Measurements from ENCODE around the gene TAF7.
A peak's percentile ranks its signal among the peaks of the same experiment; 100 is the strongest.
"Not testable (repeated sequence)": the region's sequence is repeated elsewhere in the genome, so short reads cannot be mapped to it uniquely, and the experiment has no call there.

TAF7 gene

DNA sequence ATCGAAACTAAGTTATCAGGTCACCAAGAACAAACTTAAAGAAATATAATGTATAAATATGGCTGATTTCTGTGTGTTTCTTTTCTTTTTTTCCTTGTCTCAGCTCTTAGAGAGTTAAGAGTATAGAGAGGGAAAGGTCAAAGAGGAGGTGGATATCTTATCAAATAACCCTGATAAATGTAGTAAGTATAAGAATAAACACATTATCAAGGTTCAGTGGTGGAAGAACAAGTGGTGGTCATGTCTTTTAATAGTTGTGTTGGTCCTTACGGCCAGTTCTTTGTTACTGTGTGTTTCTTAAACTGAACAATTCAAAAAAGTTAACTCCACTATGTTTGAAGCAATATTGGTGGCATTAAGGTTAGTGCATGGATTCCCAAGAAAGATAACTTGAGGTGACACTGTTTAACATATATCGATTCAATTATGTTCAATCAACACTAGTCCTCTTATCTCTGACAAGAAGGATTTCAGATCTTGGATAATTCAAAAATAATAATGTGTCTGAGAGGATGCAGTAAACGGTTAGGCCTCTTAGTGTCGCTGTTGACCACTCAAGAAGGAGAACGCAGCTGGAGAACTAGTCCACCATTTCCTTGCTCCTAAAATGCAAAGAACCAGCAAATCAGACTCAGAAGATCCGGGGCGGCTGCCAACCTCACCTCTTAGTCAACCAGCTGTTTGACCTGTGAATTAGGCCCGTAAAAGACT lies 22.8 kb upstream of the TAF7 start, which contains the start of gene PCDHGA3:
TSS of gene PCDHGA3 (plus strand) at position 588 of the 711 bp plus-strand sequence. CDS start 205 bp downstream, outside the sequence.
- Histone ChIP-seq H2AFZ (ENCODE audit: low read depth) (no peak within 1 kb of the TSS), H3K4me1 (ENCODE audit: low read depth, poor library complexity, severe bottlenecking) (no peaks in the 10 kb centered on the region), H3K27me3 (ENCODE audit: insufficient read depth, low read depth) (no peaks in the 10 kb centered on the region), H3K27ac (no peak within 1 kb of the TSS), H3K4me3 (IDR thresholded peaks at IDR 0.05; ENCODE audit: insufficient read depth, low read depth, low read length) (no peak within 1 kb of the TSS), H4K20me1 (ENCODE audit: insufficient read depth) (no peaks in the 10 kb centered on the region), H3K4me2 (no peak within 1 kb of the TSS), H3K79me2 (ENCODE audit: insufficient read depth, low read depth) (no peaks in the 10 kb centered on the region), H3K36me3 (ENCODE audit: insufficient read depth) (no peaks in the 10 kb centered on the region), H3K9ac (no peak within 1 kb of the TSS)
- TF ChIP-seq, protein P1, sequence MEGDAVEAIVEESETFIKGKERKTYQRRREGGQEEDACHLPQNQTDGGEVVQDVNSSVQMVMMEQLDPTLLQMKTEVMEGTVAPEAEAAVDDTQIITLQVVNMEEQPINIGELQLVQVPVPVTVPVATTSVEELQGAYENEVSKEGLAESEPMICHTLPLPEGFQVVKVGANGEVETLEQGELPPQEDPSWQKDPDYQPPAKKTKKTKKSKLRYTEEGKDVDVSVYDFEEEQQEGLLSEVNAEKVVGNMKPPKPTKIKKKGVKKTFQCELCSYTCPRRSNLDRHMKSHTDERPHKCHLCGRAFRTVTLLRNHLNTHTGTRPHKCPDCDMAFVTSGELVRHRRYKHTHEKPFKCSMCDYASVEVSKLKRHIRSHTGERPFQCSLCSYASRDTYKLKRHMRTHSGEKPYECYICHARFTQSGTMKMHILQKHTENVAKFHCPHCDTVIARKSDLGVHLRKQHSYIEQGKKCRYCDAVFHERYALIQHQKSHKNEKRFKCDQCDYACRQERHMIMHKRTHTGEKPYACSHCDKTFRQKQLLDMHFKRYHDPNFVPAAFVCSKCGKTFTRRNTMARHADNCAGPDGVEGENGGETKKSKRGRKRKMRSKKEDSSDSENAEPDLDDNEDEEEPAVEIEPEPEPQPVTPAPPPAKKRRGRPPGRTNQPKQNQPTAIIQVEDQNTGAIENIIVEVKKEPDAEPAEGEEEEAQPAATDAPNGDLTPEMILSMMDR (conservative IDR thresholded peaks at IDR 0.05; ENCODE audit: low read depth, low read length) = no peak

DNA sequence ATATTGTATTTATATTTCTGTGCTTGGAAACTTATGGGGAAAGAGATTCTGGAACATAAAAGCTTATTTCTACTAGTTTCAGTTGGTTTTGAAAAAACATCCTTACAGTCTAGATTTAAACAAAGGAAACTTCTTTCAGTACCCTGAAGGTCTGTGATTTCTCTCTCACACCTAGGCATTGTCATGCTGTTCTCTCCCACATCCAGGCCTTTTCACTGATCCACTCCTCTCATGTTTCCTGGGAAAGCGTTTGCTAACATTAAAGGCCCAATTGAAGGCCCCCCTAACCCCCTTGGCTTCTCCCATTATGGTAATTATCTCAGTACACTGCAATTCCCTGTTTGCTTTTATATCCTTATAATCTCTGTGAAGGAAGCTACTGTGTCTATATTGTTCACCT lies 22.2 kb upstream of the TAF7 start:
- Histone ChIP-seq H4K20me1 (ENCODE audit: insufficient read depth) (no peaks in the 10 kb centered on the region), H2AFZ (ENCODE audit: low read depth) (no peak overlapping the region), H3K4me3 (IDR thresholded peaks at IDR 0.05; ENCODE audit: insufficient read depth, low read depth, low read length) (no peak overlapping the region), H3K27me3 (ENCODE audit: insufficient read depth, low read depth) (no peaks in the 10 kb centered on the region), H3K4me1 (ENCODE audit: low read depth, poor library complexity, severe bottlenecking) (no peaks in the 10 kb centered on the region), H3K9ac (no peak overlapping the region), H3K4me2 (no peak overlapping the region), H3K79me2 (ENCODE audit: insufficient read depth, low read depth) (no peaks in the 10 kb centered on the region), H3K36me3 (ENCODE audit: insufficient read depth) (no peaks in the 10 kb centered on the region), H3K27ac (no peak overlapping the region)
- TF ChIP-seq, protein P1 (conservative IDR thresholded peaks at IDR 0.05; ENCODE audit: low read depth, low read length) = no peak

DNA sequence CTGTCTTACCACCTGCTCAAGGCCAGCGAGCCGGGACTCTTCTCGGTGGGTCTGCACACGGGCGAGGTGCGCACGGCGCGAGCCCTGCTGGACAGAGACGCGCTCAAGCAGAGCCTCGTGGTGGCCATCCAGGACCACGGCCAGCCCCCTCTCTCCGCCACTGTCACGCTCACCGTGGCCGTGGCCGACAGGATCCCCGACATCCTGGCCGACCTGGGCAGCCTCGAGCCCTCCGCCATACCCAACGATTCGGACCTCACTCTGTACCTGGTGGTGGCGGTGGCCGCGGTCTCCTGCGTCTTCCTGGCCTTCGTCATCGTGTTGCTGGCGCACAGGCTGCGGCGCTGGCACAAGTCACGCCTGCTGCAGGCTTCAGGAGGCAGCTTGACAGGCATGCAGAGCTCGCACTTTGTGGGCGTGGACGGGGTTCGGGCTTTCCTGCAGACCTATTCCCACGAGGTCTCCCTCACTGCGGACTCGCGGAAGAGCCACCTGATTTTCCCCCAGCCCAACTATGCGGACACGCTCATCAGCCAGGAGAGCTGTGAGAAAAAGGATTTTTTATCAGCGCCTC lies 20.3 kb upstream of the TAF7 start:
- H3K27me3 ChIP-seq (ENCODE audit: insufficient read depth, low read depth) = not testable (repeated sequence)

DNA sequence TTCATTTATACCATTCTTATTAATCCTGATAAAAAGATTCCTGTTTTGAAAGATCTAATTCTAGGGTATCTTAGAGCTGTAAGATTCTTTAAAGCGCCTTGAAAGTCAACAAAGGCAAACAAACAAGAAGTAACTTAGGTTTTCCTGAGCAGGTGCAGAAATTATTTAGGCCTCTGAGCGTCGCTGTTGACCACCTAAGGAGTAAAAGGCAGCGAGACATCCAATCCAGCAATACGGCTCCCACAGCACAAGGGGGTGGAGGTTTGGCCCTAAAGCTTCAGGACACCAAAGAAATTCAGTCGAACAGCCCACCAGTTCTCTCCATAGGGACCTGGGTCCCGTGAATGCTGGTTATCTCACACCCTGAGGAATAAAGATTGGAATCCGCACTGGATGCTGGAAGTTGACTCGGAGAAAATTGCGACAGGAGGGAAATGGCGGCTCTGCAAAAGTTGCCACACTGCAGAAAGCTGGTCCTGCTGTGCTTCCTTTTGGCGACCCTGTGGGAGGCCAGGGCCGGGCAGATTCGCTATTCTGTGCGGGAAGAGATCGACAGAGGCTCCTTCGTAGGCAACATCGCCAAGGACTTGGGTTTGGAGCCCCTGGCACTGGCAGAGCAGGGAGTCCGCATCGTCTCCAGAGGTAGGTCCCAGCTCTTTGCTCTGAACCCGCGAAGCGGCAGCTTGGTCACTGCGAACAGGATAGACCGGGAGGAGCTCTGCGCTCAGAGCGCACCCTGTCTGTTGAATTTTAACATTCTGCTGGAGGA lies 18.1 kb upstream of the TAF7 start, which contains the start of gene PCDHGA2:
TSS of gene PCDHGA2 (plus strand) at position 223 of the 769 bp plus-strand sequence.
- Histone ChIP-seq H4K20me1 (ENCODE audit: insufficient read depth) (no peaks in the 10 kb centered on the region), H3K36me3 (ENCODE audit: insufficient read depth) (no peaks in the 10 kb centered on the region), H2AFZ (ENCODE audit: low read depth) (no peak within 1 kb of the TSS), H3K4me3 (IDR thresholded peaks at IDR 0.05; ENCODE audit: insufficient read depth, low read depth, low read length) (no peak within 1 kb of the TSS), H3K27me3 (ENCODE audit: insufficient read depth, low read depth) (no peaks in the 10 kb centered on the region), H3K9ac (no peak within 1 kb of the TSS), H3K4me1 (ENCODE audit: low read depth, poor library complexity, severe bottlenecking) (no peaks in the 10 kb centered on the region), H3K79me2 (ENCODE audit: insufficient read depth, low read depth) (no peaks in the 10 kb centered on the region), H3K4me2 (no peak within 1 kb of the TSS), H3K27ac (no peak within 1 kb of the TSS)
- TF ChIP-seq, protein P1 (conservative IDR thresholded peaks at IDR 0.05; ENCODE audit: low read depth, low read length) = 0 out of 2 replicates have a peak, but pooled peaks have one; percentile 14

More for the DNA sequence above, 20.3 kb upstream of the TAF7 start:
- H3K4me3 ChIP-seq (IDR thresholded peaks at IDR 0.05; ENCODE audit: insufficient read depth, low read depth, low read length); H3K27ac ChIP-seq; H3K79me2 ChIP-seq (ENCODE audit: insufficient read depth, low read depth); H3K4me1 ChIP-seq (ENCODE audit: low read depth, poor library complexity, severe bottlenecking); H3K9ac ChIP-seq; H4K20me1 ChIP-seq (ENCODE audit: insufficient read depth); H3K36me3 ChIP-seq (ENCODE audit: insufficient read depth); H2AFZ ChIP-seq (ENCODE audit: low read depth); H3K4me2 ChIP-seq: not testable (repeated sequence)

DNA sequence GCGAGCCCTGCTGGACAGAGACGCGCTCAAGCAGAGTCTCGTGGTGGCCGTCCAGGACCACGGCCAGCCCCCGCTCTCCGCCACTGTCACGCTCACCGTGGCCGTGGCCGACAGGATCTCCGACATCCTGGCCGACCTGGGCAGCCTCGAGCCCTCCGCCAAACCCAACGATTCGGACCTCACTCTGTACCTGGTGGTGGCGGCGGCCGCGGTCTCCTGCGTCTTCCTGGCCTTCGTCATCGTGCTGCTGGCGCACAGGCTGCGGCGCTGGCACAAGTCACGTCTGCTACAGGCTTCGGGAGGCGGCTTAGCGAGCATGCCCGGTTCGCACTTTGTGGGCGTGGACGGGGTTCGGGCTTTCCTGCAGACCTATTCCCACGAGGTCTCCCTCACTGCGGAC lies 12.0 kb upstream of the TAF7 start:
- not testable (repeated sequence) for H2AFZ ChIP-seq (ENCODE audit: low read depth); H3K4me1 ChIP-seq (ENCODE audit: low read depth, poor library complexity, severe bottlenecking); H3K9ac ChIP-seq; H4K20me1 ChIP-seq (ENCODE audit: insufficient read depth); H3K27ac ChIP-seq; H3K79me2 ChIP-seq (ENCODE audit: insufficient read depth, low read depth); H3K36me3 ChIP-seq (ENCODE audit: insufficient read depth); H3K27me3 ChIP-seq (ENCODE audit: insufficient read depth, low read depth); H3K4me3 ChIP-seq (IDR thresholded peaks at IDR 0.05; ENCODE audit: insufficient read depth, low read depth, low read length); H3K4me2 ChIP-seq

Measured in KMS-11 (cell line).